Right renal cortex interstitium (tissue), 3 donors: ENCODE measurements around the gene CSMD2. TPM values are rescaled to one million over a fixed set of nuclear protein-coding genes. Genes with fewer than 3 reads are reported as not detected.
"Not testable (repeated sequence)": the region's sequence is repeated elsewhere in the genome, so short reads cannot be mapped to it uniquely, and the experiment has no call there.

Experiments used
- DNase-seq, 3 donors: peaks; one replicate each; pipeline ENCODE4 v3.0.0-alpha.2; 2013; ENCODE audit warnings: low read depth in 3 of 3, low spot score in 2 of 3
- polyA plus RNA-seq, 3 donors: library from polyadenylated mRNA; unstranded; fragments of 120-200 nt; gene quantifications; one replicate each; pipeline ENCODE4 v1.2.1, GENCODE V29; 2013; ENCODE audit not compliant: insufficient read length in 3 of 3

The CSMD2 gene
- polyA plus RNA-seq, 3 donors = 0.78 to 1.1 (median 0.92) TPM

DNA sequence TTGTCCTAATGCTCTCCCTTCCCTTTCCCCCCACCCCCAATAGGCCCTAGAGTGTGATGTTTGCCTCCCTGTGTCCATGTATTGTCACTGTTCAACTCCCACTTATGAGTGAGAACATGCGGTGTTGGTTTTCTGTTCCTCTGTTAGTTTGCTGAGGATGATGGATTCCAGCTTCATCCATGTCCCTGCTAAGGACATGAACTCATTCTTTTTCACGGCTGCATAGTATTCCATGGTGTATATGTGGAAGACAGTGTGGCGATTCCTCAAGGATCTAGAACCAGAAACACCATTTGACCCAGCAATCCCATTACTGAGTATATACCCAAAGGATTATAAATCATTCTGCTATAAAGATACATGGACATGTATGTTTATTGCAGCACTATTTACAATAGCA, 148.7 kb downstream of the CSMD2 start:
- DNase-seq = not testable (repeated sequence)

DNA sequence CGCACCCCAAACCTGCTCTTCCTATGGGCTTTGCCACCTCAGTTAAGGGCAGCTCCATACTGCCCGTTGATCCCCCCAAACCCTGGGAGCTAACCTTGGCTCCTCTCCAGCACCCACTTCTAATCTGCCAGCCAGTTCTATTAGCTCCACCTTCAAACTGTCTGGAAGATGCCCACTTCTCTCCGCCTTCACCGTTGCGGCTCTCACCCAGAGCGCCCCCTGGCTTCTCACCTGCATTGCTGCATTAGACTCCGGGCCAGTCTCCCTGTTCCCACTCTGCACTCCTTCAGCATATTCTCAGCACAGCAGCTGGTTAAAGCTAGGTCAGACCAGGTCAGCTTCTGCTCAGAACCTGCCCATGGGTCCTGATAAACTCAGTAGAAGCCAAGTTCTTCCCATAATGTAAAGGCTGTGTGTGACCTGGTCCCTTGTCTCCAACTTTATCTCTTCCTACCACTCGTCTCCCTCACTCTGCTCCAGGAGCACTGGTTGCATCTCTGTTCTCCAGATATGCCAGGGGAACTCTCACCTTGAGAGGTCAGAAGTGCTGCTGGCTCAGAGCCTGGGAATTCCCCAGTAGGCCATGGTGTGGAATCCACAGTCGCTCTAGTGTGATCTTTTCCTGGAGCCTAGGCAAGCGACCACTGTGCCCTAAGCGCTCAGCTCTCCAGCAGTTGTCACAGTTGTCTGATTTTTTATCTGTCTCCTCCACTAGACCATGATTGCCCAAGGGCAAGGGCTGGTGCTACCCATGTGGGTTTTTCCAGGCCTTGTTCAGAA, 150.9 kb downstream of the CSMD2 start:
- DNase-seq = peak in 1 of 3 donors; percentile 1

DNA sequence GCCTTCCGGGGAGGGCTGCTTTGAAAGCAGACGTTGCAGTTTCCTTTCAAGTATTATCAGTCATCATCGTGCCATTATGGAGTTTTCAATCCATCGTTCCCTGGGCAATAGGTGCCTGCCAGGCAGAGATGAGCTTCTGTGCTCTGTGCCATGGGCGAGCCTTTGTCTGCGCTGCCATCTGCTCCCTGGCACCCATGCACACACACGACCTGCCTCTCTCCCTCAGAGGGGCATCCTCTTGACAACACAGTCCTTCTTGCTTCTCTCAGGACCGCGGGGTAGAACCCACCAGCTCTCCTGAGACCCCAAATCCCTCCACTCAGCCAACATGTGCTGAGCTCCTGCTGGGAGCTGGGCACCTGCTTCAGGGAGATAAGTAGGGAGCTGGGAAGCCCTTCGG, 151.9 kb downstream of the CSMD2 start:
- no peak for DNase-seq

DNA sequence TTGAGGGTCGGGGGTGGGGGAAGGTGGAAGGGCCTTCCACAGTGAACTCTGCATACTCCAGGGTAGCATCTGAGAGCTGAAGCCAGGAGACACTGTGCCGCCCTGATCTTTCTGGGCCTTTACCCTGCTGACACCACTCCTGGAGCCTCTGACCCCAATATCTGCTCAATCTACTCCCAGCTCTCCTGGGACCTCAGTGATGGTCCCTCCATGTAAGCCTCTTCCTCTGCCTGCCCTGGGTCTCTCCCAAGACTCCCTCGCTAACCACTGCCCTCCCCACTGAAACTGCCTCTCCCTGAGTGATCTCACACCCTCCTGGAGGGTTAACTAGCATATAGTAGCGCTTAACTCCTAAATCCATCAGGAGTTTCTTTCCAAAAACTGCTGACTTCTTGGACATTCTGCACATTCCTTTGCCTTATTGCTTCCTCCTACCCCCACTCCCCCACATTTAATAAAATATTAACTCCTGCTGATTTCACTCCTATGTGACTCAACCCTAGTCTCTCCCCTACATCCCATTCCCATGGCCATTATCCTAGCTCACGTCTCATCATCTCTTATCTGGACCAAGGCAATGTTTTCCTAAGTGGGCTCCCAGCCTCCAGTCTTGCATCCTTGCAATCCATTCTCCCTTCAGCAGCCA, 155.6 kb downstream of the CSMD2 start:
- peak in 1 of 3 donors; percentile 12 for DNase-seq

DNA sequence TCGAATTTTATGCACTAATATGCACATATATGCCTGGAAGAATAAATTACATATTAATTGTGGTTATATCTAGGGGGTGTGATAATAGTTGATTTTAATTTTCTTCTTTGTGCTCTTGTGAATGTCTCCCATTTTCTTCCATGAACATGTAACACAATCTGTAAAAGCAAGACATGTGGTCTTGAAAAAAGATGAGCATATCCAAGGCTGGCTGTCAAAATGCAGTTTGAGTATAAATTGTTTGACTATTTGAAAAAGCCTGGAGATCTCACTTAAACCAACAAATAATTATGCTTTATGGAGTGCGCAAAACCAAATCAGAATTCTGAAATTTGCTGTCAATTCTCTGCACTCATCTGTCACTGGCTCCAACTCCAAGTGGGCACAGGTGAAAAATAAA, 157.3 kb downstream of the CSMD2 start:
- no peak for DNase-seq

DNA sequence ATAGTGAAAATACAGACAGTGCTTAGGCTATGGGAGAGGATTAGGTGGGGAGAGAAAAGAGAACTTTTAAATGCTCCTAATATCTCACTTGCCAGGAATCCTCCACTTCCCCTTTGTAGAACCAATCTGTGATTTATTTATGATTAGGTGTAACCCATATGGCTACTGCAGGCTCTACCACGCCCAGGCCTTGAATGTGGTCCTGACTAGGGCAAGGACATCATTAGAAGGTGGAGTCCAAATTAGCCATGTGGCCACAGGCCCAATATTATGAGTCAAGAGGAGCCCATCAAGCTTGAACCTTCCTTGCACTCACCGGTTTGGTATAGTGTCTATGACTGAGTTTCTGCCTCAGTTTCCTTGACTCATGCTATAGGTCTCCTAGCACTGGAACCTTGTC, 159.7 kb downstream of the CSMD2 start:
- DNase-seq = no peak

DNA sequence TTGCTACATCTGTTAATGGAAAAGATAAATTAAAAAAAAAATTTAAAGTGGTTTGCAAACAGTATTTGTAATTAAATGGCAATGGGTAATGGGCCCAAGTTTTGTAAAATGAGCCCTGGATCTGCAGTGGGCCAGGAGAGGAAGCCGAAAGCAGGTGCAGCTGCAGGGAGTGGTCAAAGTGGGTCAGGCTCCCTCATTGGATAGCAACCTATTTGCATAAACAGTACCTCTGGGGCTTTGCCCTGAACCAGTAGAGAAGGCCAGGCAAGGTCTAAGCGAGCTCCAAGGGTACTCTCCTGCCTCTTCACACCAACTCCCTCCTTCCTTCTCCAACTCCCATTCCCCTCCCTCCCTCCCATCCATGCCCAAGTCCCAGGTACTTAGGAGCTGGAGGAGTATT, 162.2 kb downstream of the CSMD2 start:
- DNase-seq = no peak

DNA sequence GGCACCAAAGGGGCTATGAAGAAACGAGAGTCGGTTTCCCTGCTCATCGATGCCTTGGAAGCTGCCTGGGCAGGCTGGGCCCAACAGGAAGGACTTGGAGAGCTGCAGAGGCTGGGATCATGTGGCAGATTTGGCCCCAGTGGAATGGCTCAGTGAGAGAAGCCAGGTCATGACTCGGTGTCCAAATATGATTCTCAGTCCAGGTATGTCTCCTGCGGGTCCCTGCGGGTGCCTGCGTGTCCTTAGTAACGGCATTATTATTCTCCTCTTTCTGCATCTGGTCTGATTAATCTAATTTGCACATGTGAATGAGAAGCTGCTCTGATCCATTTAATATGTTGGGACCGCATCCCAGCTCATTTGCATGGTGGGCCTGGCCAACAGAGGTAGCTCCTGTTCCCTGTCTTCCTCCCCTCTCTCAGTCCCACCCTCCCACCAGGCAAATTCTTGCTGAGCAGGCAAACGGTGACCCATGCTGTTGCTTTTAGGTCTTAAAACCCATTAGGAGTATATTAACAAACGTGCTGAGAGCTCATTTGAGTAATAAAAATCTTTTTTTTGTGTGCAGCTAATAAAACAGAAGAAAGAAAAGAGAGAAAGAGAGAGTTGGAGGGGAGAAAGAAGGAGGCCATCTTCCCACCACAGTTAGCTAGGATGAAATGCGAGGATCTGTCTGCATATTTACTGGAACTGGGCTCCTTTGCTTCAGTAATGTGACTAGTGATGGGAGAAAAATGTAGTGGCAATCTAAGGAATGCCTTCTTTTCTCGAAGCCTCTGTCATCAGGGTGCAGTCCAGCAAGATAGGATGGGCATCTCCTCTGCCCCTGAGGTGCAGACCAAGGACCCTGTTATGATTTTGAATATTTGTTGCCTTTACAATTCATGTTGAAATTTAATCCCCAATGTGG, 167.6 kb downstream of the CSMD2 start:
- no peak for DNase-seq

DNA sequence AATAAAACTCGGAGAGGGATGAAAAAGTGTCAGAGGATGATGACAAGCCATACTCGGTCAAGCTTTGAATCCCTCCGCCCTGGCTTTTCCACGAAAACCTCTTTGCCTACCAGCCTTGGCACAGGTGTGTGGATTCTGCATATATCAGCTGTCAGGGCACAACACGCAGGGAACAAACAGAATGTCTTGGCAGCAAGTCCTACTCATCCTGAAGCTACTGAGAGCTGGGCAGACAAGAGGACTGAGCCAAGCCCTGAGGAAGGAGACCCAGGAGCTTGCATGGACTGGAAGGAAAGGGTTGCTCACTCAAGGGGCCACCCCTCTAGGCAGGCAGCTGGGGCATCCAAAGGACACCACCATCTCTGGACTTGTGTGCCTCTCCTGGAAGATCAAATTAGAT, 168.7 kb downstream of the CSMD2 start:
- no peak for DNase-seq

DNA sequence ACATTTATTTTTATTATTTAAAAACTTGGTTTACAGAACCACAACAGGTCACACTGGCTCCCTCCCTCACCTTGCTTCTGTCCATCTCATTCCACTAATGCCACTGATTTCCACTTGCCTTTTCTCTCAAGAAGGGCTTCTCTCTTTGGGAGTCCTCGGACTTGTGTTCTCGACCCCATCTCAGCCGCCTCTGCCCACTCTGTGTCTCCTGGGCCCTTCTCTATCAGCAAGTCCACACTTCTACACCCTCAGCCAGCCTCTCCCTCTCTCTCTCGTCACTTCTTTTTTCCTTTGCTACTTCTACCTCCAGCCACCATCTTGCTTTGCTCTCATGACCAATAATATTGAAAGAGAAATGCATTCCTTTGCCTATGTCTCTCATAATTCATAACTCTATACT, 171.7 kb downstream of the CSMD2 start:
- DNase-seq = no peak

DNA sequence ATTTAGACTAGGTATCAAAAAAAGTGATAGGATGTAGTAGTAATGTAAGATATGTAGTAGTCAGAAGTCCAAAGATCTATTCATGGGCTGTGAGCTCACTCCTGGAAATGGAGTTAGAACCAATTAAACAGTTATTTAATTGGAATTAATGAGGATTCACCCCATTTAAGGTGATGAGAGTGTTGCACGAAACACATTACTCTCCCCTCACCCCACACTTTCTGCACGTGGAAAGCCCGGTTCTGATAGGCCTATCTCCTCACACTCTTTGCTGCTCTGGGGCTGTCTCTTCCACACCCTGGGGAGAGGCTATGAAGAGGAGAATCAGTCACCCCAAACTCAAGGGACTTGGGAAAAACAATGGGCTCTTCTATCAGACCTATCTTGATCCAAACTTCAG, 174.7 kb downstream of the CSMD2 start:
- no peak for DNase-seq

DNA sequence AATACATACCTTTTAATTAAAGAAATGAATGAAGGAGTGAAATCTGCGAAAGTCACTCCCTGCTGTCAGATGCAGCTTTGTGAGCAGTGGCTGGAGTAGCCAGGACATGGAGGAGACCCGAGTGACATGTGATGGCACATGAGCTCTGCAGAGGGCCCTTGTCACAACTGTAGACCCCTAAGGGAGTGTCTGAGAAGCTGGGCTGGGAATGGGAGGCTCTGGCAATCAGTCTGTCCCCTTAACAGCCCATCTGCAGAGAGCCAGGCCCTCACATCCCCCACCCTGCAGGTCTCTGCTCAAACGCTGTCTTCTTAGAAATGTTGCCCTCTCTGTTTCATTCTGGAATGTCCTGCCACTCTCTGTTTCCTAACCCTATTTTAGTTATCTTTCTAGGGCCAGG, 176.9 kb downstream of the CSMD2 start:
- no peak for DNase-seq

DNA sequence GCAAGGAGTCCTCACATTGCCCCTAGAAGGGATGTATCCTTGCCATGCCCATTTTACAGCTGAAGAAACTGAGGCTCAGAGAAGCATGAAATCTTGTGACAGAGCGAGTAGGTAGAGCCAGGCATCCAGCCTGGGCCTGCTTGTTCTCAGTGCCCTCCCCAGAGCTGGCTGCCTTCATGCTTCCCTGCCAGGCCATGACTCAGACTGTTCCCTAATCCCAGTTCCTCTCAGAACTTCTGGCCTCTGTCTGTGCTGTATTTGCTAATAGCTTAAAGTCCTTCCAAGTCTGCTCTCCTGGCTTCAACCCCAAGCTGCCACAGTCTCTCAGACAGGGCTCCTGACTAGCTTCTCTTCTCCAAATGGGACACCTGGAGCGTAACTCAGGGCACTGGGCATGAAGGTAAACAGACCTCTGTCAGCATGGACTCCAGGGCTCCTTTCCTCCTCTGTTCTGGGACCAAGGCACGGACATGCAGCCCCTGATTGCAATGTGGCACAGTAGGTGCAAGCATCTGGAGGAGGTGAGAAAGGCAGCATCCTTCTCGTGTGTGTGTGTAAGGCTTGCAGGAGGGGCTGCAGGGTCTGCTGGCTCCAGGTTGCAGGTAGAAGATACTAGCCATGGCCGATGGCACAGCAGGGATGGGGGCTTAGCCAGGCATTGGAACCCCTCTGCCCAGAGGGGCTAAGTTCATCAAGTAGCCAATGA, 178.5 kb downstream of the CSMD2 start:
- no peak for DNase-seq

DNA sequence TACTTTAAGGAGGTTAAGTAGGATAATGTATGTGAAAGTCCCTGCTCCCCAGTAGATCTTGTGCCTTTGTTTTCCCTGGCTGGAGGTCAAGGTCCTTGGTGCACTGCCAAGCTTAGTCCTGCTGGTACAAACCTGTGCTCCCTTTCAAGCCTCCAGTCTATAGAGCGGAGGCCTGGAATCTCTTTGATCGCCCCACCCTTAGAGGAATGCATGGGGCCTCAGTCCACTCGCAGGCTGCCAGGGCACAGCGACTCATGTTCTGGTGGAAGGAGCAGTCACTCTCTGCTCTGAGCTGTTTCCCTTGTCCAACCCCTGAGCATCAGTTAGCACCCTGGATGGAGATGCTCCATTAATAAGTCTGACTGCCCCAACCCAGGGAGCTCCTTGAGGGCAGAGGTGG, 179.4 kb downstream of the CSMD2 start:
- DNase-seq = no peak

DNA sequence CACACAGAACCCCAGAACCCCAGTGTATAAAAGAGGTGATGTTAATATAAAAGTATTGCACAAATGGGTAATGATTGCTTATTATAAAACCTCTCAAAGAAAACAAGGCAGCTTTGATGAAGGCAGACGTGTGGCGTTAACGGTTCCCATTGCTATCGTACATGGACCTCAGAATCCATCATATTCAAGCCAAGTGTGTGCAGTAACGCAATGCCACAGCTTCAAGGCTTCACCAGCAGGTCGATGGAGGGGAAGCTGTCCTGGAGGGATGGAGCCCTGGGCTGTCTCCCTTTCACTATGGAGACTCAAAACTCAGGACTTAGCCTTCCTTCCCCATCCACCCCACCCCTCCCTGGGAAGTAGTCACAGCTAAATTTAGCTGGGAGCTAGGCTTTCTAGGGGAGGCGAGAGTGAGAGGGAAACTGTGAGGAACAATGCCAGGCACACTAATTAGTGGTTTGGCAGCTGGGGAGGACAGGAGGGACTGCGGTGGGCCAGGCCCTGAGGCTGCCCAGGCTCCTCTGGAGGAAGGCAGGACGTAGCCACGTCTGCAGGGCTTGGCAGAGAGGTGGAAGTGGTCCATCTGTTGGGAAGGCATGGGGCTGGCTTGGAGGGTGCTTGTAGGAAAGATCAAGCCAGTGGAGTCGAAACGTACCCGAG, 180.0 kb downstream of the CSMD2 start:
- DNase-seq = no peak

DNA sequence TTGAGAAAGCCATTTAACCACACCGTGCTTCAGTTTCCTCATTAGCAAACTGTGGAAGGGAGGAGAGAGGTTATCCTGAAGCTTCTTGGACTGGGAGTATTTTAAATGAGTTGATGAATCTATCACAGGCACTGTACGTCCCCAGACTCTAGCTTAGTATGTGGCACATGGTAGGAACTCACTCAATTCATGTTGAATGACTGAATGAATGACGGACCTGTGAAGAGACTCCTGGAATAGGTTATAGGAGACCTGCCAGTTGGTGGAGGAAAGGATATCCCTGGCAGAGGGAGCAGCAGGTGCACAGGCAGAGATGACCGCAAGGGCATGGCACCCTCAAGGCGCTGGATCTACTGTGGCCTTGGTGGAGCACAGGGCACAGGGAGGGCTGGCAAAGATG, 182.6 kb downstream of the CSMD2 start:
- no peak for DNase-seq

DNA sequence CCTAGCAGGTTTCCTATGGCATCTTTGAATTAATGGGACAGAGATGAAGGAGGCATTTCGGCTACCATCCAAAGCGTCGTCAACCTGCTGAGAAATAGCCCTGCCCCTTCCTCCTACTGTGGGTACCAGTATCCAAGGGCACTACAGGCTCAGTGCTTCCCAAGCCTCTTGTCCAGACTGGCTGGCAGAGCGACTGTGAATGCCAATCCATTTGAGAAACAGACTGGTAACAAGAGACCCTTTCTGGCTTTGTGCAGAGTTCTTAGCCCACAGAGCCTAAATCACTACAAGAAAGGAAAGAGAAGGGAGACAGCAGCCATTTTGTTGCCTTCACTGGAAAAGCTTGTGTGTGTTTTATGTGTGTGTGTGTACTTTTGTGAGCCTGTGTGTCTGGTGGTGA, 185.7 kb downstream of the CSMD2 start:
- DNase-seq = no peak

DNA sequence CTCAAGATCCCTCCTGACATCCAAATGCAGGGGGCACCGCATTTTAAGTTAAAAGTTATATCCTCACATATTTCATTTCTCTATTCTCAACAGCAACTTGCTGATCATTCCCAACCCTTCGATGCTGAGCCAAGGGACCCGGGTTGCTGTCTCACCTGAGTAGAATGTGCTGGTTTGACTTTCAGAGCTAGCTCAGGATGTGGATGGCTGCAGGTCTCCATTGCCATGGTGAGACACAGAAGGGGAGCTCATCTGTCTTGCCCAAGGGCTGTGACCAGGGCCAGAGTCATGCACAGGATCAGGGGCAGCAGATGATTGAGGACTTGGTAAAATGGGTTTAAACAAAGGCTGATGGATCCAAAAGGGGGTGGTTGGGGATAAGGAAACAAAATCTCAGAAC, 189.1 kb downstream of the CSMD2 start:
- DNase-seq = no peak

DNA sequence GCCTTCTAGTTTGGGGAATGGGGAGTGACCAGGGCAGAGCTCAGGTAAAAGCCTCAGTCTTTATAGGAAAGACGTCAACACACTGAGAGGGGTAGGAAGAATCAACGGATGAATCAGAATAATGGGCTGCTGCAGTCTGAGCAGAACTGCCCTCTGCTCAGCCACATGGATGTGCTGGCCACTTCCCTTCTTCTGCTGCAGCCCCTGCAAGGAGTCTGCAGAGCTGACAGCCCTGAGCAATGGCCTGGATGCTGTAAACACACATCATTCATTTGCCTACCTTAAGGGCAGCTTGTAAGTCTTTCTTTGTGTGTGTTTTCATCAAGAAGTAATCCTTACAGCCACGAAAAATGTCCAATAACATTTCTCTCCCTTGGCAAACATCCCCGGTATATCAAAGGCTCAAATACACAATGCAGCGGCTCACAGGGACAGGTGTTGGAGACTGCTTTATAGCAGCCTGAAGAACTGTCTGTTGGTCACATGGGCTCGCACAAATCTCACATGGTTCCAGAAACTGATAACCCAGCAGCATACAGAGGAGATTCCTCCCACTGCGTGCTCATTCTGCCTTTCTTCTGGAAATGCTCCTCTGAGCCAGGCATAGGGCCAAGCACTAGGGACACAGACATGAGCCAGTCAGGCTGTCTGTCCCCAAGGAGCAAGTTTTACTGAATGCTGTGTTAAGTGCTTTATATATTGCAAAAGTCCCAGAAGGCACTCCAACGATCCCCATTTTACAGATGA, 191.1 kb downstream of the CSMD2 start:
- no peak for DNase-seq
